Neural progenitor cell (in vitro differentiated cells): Measurements from ENCODE around the gene TSGA10IP. TPM values are rescaled to one million over a fixed set of nuclear protein-coding genes. Genes with fewer than 3 reads are reported as not detected.

Experiments
- DNase-seq: peaks from one replicate; pipeline ENCODE4 v3.0.0-alpha.2; 2016; ENCODE audit warnings: low spot score
- H2AFZ ChIP-seq: fragments of 200-600 bp; sonication (generic); replicated peaks from 2 replicates; pipeline ENCODE4 v1.6.1; 2016; ENCODE audit warnings: antibody characterized with exemption
- H3F3A ChIP-seq: fragments of 200-600 bp; sonication (generic); 2 replicates; pipeline ENCODE4 v1.6.1; 2016; ENCODE audit warnings: antibody characterized with exemption, low read depth
- H3K27ac ChIP-seq: fragments of 200-600 bp; sonication (generic); 2 replicates; pipeline ENCODE4 v1.5.1; 2016; ENCODE audit warnings: mild to moderate bottlenecking
- H3K27me3 ChIP-seq: fragments of 200-600 bp; sonication (generic); 2 replicates; pipeline ENCODE4 v1.6.1; 2016; ENCODE audit warnings: mild to moderate bottlenecking, moderate library complexity
- H3K36me3 ChIP-seq: fragments of 200-600 bp; sonication (generic); 2 replicates; pipeline ENCODE4 v1.5.1; 2016
- H3K4me1 ChIP-seq: fragments of 200-600 bp; sonication (generic); 2 replicates; pipeline ENCODE4 v1.6.1; 2016; ENCODE audit warnings: mixed run types
- H3K4me2 ChIP-seq: fragments of 200-600 bp; sonication (generic); 2 replicates; pipeline ENCODE4 v1.6.1; 2016
- H3K4me3 ChIP-seq: fragments of 200-600 bp; sonication (generic); 2 replicates; pipeline ENCODE4 v1.5.1; 2016
- H3K79me2 ChIP-seq: fragments of 200-600 bp; sonication (generic); 2 replicates; pipeline ENCODE4 v1.6.1; 2016; ENCODE audit warnings: low read depth
- H3K9ac ChIP-seq: fragments of 200-600 bp; sonication (generic); 2 replicates; pipeline ENCODE4 v1.6.1; 2016
- H3K9me3 ChIP-seq: fragments of 200-600 bp; sonication (generic); 2 replicates; pipeline ENCODE4 v1.5.1; 2016; ENCODE audit warnings: low read depth
- H4K20me1 ChIP-seq: fragments of 200-600 bp; sonication (generic); 2 replicates; pipeline ENCODE4 v1.6.1; 2016; ENCODE audit warnings: low read depth
- H3K27ac Mint-ChIP-seq: 3 replicates; pipeline ENCODE4 v1.8.0; 2021; ENCODE audit warnings: mixed read lengths
- H3K27me3 Mint-ChIP-seq: 2 replicates; pipeline ENCODE4 v1.8.0; 2022; ENCODE audit warnings: low read depth, mild to moderate bottlenecking, inconsistent platforms, moderate library complexity, mixed read lengths; ENCODE audit not compliant: insufficient read depth
- H3K36me3 Mint-ChIP-seq: 3 replicates; pipeline ENCODE4 v1.8.0; 2021; ENCODE audit warnings: mixed read lengths
- H3K4me1 Mint-ChIP-seq: 3 replicates; pipeline ENCODE4 v1.8.0; 2021; ENCODE audit warnings: mixed read lengths
- H3K4me3 Mint-ChIP-seq: 3 replicates; pipeline ENCODE4 v1.8.0; 2021; ENCODE audit warnings: mild to moderate bottlenecking, moderate library complexity, mixed read lengths
- H3K9me3 Mint-ChIP-seq: 3 replicates; pipeline ENCODE4 v1.8.0; 2020; ENCODE audit warnings: mixed read lengths
- CTCF ChIP-seq: fragments of 200-600 bp; sonication (generic); IDR thresholded peaks from 2 replicates; pipeline ENCODE4 v1.5.1; 2017; ENCODE audit warnings: antibody characterized with exemption, mild to moderate bottlenecking
- EZH2 ChIP-seq: fragments of 200-600 bp; sonication (generic); IDR thresholded peaks from 2 replicates; pipeline ENCODE4 v1.6.1; 2017; ENCODE audit warnings: antibody characterized with exemption, mild to moderate bottlenecking, moderate library complexity
- EZH2phosphoT487 ChIP-seq: fragments of 200-600 bp; sonication (generic); IDR thresholded peaks from 2 replicates; pipeline ENCODE4 v1.6.1; 2017; ENCODE audit warnings: antibody characterized with exemption
- total RNA-seq: library from RNA; depleted of rRNA; stranded (reverse); fragments of >200 nt; gene quantifications from 2 replicates; pipeline ENCODE4 v1.2.3, GENCODE V29; 2015; ENCODE audit warnings: low replicate concordance

Gene TSGA10IP
- 3.0 and 7.3 TPM in 2 replicates for total RNA-seq

- H3K9me3 ChIP-seq: no peaks in the 10 kb centered on the region
- no peaks in the 10 kb centered on the region for H3K79me2 ChIP-seq
- peak within 1 kb of the TSS; percentile 32 for H3K27ac ChIP-seq
- peaks cover 15% of the 10 kb centered on the region for H3K4me1 ChIP-seq
- no peaks in the 10 kb centered on the region for H3K36me3 ChIP-seq
- Mint-ChIP-seq H3K27me3 (peaks cover 12% of the 10 kb centered on the region), H3K36me3 (no peaks in the 10 kb centered on the region), H3K4me3 (peak within 1 kb of the TSS; percentile 81), H3K9me3 (no peaks in the 10 kb centered on the region), H3K27ac (peak within 1 kb of the TSS; percentile 96), H3K4me1 (peaks cover 42% of the 10 kb centered on the region)
- no peak within 1 kb of the TSS for H3K9ac ChIP-seq
- no peak for TF ChIP-seq CTCF
- TF ChIP-seq EZH2: no peak
- no peak for TF ChIP-seq EZH2phosphoT487
- H3K4me3 ChIP-seq: peak within 1 kb of the TSS; percentile 31
- no peaks in the 10 kb centered on the region for H3K27me3 ChIP-seq
- H3F3A ChIP-seq: peaks cover 8% of the 10 kb centered on the region
- peak within 1 kb of the TSS; percentile 53 for H2AFZ ChIP-seq
- peak within 1 kb of the TSS; percentile 74 for H3K4me2 ChIP-seq
- peak; percentile 82 for DNase-seq
- no peaks in the 10 kb centered on the region for H4K20me1 ChIP-seq
Observed at GRCh38 chr11:65945430-65945911, at the start of gene TSGA10IP. TSGA10IP (plus strand) TSS chr11:65945480; CDS start chr11:65945676, 196 bp downstream.

DNA sequence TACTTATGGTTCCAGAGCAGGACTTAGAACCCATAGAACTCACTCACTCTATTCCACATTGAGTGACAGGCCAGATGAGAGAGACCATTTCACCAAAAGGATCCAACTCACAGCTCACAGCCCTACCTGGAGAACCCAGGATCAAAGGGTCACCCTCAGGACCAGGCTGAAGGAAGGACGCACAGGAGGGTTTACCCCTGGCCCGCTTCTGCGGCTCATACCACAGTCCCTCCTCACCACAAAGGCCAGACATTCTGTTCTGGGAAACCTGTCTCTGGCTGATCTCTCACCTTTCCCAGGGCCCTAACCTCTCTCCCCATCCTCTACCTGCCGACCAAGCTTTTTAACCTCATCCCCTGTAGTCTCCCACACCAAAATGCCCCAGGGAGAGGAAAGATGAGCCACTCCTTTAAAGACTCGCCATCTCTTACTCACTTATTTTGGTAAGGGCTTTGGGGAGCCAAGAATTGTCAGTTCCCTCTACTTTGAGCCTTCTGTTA lies 49.7 kb upstream of the TSGA10IP start:
- H2AFZ ChIP-seq: no peak overlapping the region
- Mint-ChIP-seq H3K27ac (no peak overlapping the region), H3K4me1 (peaks cover 21% of the 10 kb centered on the region), H3K27me3 (peaks cover 28% of the 10 kb centered on the region), H3K36me3 (no peaks in the 10 kb centered on the region), H3K9me3 (no peaks in the 10 kb centered on the region), H3K4me3 (peak overlapping the region; percentile 59)
- no peaks in the 10 kb centered on the region for H3K36me3 ChIP-seq
- no peak overlapping the region for H3K4me3 ChIP-seq
- H3K27me3 ChIP-seq: peaks cover 46% of the 10 kb centered on the region
- TF ChIP-seq CTCF (no peak), EZH2phosphoT487 (no peak), EZH2 (no peak)
- H4K20me1 ChIP-seq: peaks cover 14% of the 10 kb centered on the region
- peaks cover 24% of the 10 kb centered on the region for H3F3A ChIP-seq
- peaks cover 15% of the 10 kb centered on the region for H3K4me1 ChIP-seq
- H3K9me3 ChIP-seq: no peaks in the 10 kb centered on the region
- H3K79me2 ChIP-seq: peaks cover 14% of the 10 kb centered on the region
- H3K4me2 ChIP-seq: no peak overlapping the region
- DNase-seq: no peak
- H3K9ac ChIP-seq: no peak overlapping the region
- no peak overlapping the region for H3K27ac ChIP-seq

DNA sequence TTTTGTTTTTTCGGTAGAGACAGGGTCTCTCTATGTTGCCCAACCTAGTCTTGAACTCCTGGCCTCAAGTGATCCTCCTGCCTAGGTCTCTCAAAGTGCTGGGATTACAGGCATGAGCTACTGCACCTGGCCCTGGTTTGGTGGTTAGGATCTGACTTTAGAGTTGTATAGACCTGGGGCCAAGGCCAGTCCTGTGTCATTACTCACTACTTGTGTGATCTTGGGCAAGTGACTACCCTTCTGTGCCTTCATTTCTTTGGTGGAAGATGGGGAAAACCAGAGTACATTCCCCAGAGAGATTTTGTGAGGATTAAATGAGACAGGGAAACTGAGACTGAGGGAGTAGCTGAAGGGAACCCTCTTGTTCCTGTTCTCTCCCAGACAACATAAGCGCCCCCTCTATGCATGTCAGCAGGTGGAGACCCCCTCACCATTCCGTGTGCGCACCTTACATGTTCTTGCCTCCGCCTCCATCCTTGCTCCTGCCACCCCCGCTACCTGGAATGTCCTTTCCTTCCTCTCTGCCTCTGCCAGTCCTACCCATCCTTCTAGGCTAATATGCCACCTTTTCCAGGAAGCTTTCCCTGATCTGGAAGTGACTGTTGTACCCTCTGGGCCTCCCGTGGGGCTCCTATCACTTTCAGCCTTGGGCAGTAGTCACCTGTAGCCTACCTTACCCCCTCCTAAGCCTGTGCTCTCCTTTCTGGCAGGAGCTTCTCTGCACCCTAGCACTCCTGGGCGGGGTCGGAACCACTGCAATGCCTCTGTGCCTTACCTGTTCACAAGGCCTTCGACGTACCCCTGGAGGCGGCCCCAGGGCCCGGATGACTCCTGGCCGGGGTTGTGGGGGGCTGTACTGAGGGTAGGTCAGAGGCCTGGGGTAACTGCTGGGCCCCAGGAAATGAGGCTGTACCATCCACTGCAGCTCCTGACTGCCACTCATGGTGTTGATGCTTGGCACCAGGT lies 49.0 kb upstream of the TSGA10IP start:
- peaks cover 35% of the 10 kb centered on the region for H3K27me3 Mint-ChIP-seq
- peaks cover 53% of the 10 kb centered on the region for H3K27me3 ChIP-seq
- no peak overlapping the region for H3K27ac Mint-ChIP-seq
- no peak overlapping the region for H3K4me3 ChIP-seq
- H3K9me3 ChIP-seq: no peaks in the 10 kb centered on the region
- no peak overlapping the region for H3K27ac ChIP-seq
- H3K36me3 Mint-ChIP-seq: no peaks in the 10 kb centered on the region
- peaks cover 28% of the 10 kb centered on the region for H3F3A ChIP-seq
- no peak for DNase-seq
- no peak overlapping the region for H3K4me2 ChIP-seq
- H3K4me3 Mint-ChIP-seq: peak overlapping the region; percentile 59
- peaks cover 14% of the 10 kb centered on the region for H4K20me1 ChIP-seq
- H3K4me1 Mint-ChIP-seq: peaks cover 22% of the 10 kb centered on the region
- peaks cover 9% of the 10 kb centered on the region for H3K79me2 ChIP-seq
- H3K36me3 ChIP-seq: no peaks in the 10 kb centered on the region
- TF ChIP-seq EZH2 (no peak), EZH2phosphoT487 (no peak), CTCF (no peak)
- H3K4me1 ChIP-seq: peaks cover 15% of the 10 kb centered on the region
- H3K9me3 Mint-ChIP-seq: no peaks in the 10 kb centered on the region
- H2AFZ ChIP-seq: no peak overlapping the region
- H3K9ac ChIP-seq: no peak overlapping the region
